ENCODE measurements around the gene RNF144B.
"Not testable (repeated sequence)": the region's sequence is repeated elsewhere in the genome, so short reads cannot be mapped to it uniquely, and the experiment has no call there.

The RNF144B gene

GRCh38 chr6:18441251-18441979 is 54.3 kb downstream of the RNF144B start:
- DNase-seq (ENCODE audit: low read depth, low spot score): no peak

GRCh38 chr6:18444111-18444510 is 57.0 kb downstream of the RNF144B start:
- no peak for DNase-seq (ENCODE audit: low read depth, low spot score)

GRCh38 chr6:18445228-18445627 is 58.1 kb downstream of the RNF144B start:
- DNase-seq (ENCODE audit: low read depth, low spot score): no peak

DNA sequence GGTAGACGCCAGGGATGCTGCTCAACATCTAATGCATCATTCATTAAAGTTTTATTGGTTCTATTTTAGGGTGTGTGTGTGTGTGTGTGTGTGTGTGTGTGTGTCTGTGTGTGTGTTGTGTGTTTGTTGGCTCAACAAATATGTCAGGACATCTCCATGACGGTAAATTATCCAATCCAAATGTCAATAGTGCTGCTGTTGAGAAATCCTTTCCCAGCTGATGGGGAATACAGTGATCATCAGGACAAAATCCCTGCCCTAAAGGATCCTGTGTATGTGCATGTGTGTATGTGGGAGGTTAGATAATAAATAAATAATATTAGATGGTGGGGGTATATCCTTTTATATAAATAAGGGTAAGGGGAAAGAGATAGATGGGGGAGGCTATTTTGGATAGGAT is 59.6 kb downstream of the RNF144B start:
- no peak for DNase-seq (ENCODE audit: low read depth, low spot score)

GRCh38 chr6:18447552-18447951 is 60.4 kb downstream of the RNF144B start:
- DNase-seq (ENCODE audit: low read depth, low spot score): no peak

GRCh38 chr6:18451756-18452155 is 64.6 kb downstream of the RNF144B start:
- no peak for DNase-seq (ENCODE audit: low read depth, low spot score)

DNA sequence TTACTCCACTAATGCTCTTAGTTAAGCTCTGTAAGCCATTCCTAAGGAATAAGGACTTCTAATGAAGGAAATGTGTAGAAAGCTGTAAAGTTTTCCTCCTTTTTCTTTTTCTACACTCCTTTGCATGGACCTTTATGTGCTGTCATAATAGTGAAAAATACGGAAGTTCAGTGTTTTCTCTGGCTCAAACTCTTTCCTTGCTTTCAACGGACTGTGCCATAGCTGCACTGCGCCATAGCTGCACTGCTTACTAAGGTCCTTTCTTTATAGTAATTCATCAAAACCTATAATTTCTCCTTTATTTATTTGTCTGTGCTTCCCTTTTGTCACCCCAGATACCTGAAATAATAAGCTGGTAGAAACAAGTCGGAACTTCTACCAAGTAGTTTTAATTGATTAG is 67.3 kb downstream of the RNF144B start:
- no peak for DNase-seq (ENCODE audit: low read depth, low spot score)

- no peak for DNase-seq (ENCODE audit: low read depth, low spot score)
Measured at GRCh38 chr6:18457065-18457737, 70.1 kb downstream of the RNF144B start.

DNA sequence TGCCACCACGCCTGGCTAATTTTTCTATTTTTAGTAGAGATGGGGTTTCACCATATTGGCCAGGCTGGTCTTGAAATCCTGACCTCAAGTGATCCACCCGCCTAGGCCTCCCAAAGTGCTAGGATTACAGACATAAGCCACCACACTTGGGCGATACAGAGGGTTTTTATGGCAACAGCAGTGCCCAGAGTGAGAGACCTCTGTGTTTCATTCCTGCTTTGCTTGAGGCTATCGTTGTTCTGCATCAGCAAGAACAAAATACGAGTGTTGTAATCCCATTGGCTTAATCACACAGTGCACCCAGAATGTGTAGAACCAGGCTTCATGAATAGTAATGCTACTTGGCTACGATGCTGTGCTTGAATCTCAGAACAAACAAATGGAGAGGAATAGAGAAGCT is 70.9 kb downstream of the RNF144B start:
- not testable (repeated sequence) for DNase-seq (ENCODE audit: low read depth, low spot score)

GRCh38 chr6:18463429-18463828 is 76.3 kb downstream of the RNF144B start:
- DNase-seq (ENCODE audit: low read depth, low spot score): no peak

GRCh38 chr6:18464176-18464575 is 77.0 kb downstream of the RNF144B start:
- no peak for DNase-seq (ENCODE audit: low read depth, low spot score)

DNA sequence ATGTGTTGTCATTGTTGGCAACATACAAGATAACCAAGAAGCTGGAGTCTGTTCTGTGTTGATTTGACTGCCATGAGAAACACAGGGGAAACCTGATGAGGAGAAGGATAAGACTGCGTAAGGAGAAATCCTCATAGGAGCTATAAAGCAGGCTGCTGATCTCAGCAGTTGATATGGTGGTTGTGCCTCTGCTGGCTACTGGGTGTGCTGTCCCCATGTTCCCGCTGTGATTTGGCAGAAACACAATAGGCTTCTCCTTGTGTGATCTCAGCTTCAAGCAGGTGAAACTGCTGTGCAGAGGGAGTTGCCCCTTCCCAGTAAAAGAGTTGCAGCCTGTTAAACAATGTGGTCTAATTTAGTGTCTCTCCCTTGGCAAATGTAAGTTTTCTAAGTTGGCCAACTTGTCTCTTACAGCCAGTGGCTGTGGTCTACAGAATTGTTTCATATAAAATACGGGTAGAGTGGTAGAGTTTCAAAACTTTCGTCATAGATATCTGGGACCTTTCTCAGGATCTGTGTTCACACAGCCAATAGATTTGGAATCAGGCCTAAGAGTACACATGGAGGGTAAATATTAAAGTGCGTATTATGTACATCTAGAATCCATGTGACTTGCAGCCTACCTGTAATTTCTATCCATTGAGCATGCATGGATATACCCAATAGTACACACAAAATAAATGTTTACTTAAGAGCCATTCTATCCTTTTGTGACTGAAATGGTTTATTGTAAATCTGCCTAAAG is 78.4 kb downstream of the RNF144B start:
- peak; percentile 7 for DNase-seq (ENCODE audit: low read depth, low spot score)

- no peak for DNase-seq (ENCODE audit: low read depth, low spot score)
Measured at GRCh38 chr6:18467741-18468502, 80.8 kb downstream of the RNF144B start.

DNA sequence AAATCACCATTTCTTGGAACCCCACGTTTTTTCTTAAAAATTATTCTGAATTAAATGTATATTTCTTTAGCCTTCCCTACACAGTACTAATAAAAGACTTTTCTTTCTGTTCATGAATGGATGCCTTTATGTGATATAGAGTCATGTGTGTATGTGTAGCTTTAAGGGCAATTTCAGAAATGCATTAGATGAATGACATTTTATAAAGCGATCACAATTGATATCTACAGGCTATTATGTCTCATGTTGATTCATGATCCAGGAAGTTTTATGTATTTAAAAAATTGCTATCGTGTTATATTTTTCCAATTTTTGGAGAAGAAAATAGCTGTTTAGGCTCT is 81.3 kb downstream of the RNF144B start:
- no peak for DNase-seq (ENCODE audit: low read depth, low spot score)

- no peak for DNase-seq (ENCODE audit: low read depth, low spot score)
Measured at GRCh38 chr6:18469536-18469935, 82.4 kb downstream of the RNF144B start.

- no peak for DNase-seq (ENCODE audit: low read depth, low spot score)
Measured at GRCh38 chr6:18471232-18471964, 84.2 kb downstream of the RNF144B start.

- DNase-seq (ENCODE audit: low read depth, low spot score): no peak
Measured at GRCh38 chr6:18472941-18473340, 85.8 kb downstream of the RNF144B start.

GRCh38 chr6:18473755-18474154 is 86.6 kb downstream of the RNF144B start:
- no peak for DNase-seq (ENCODE audit: low read depth, low spot score)

- DNase-seq (ENCODE audit: low read depth, low spot score): no peak
Measured at GRCh38 chr6:18477301-18477941, 90.3 kb downstream of the RNF144B start.

DNA sequence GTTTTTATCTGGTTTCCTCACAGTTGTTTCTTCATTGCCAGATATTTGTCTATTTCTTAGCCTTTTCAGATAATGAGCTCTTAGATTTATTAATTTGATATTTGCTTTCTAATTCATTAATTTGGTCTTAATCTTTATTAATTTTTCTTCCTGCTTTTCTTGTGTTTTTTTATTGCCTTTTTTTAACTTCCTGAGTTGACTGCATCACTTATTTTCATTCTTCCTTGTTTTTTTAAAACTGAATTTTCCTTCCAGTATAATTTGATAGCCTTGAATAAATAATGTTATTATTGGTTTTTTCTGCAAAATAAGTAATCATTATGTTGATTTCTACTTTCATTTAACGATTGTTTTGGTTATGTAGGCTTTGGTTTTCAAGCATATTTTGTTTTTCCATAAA is 91.5 kb downstream of the RNF144B start:
- DNase-seq (ENCODE audit: low read depth, low spot score): no peak

DNA sequence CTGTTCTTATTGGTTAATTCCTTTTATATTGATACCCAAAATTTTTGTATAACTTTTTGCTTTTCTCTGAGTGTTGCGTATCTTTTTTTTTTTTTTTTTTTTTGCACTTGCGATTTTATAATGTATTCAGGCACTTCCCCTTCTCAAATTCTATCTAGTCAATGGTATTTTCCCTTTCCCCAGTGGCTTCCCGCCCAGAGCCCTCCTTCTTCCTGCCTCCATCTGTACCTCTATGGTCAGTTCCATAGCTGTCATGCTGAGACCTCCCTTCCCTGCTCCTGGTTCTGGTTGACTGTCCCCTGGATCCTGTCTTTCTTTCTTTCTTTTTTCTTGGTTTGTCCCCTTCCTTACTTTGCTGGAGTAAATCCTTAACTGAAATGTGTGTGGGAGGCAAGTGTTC is 94.7 kb downstream of the RNF144B start:
- no peak for DNase-seq (ENCODE audit: low read depth, low spot score)
